ENCODE results near the gene KRT36.

KRT36 gene

DNA sequence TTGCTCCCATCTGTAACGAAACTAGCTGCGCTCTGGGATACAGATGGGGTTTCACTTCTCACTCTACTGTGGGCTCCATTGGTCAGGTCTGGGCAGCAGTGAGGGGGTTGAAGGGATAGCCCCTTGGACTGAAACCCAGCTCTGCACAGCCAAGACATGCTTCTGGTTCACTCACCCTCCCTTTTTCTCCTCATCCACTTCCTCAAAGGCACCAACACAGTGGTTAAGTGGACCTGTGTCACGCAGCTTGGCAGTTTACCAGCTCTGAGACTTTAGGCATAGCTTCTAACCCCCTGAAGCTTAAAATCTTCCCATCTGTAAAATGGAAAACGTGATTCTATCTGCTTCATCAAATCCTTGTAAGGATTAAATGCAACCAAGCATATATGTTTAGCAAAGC lies 37.4 kb downstream of the KRT36 start:
- WGBS (ENCODE audit: extremely low coverage, insufficient coverage, insufficient read length), result no CpG with 5 or more reads among the region's 4 CpGs
- Histone ChIP-seq H2BK5ac (ENCODE audit: low read depth, low read length, poor library complexity) (no peak overlapping the region), H2AK5ac (ENCODE audit: low read length) (no peak overlapping the region)

GRCh38 chr17:41451154-41451728 lies 38.5 kb downstream of the KRT36 start:
- Histone ChIP-seq H3K4me2 (ENCODE audit: low read length) (no peak overlapping the region), H3K4ac (ENCODE audit: low read depth, low read length) (no peak overlapping the region), H4K8ac (ENCODE audit: low read depth, low read length) (no peak overlapping the region), H3K14ac (ENCODE audit: low read length) (no peak overlapping the region), H4K91ac (ENCODE audit: low read depth, low read length) (no peak overlapping the region), H3K4me3 (ENCODE audit: low read depth, low read length) (no peak overlapping the region), H3K18ac (ENCODE audit: low read length) (no peak overlapping the region), H4K12ac (ENCODE audit: low read depth, low read length) (no peak overlapping the region), H3K27me3 (ENCODE audit: insufficient read depth, low read length) (no peaks in the 10 kb centered on the region), H3K4me1 (ENCODE audit: control insufficient read depth in 1 of 2, insufficient read depth in 2 of 2, low read length in 2 of 2) (no peaks in the 10 kb centered on the region), H3K36me3 (ENCODE audit: control insufficient read depth in 1 of 2, insufficient read depth in 2 of 2, low read length in 2 of 2) (no peaks in the 10 kb centered on the region), H3K9ac (ENCODE audit: low read length) (no peak overlapping the region), H2AFZ (ENCODE audit: insufficient read depth, low read length, poor library complexity) (no peak overlapping the region), H3K23ac (ENCODE audit: low read length) (no peak overlapping the region), H2BK120ac (ENCODE audit: insufficient read depth, low read length, poor library complexity) (no peak overlapping the region), H2AK5ac (ENCODE audit: low read length) (no peak overlapping the region), H3K79me2 (ENCODE audit: control insufficient read depth, insufficient read depth, low read length, poor library complexity) (no peaks in the 10 kb centered on the region), H3K9me3 (ENCODE audit: insufficient read depth, low read depth, low read length) (no peaks in the 10 kb centered on the region), H2BK12ac (ENCODE audit: low read length) (no peak overlapping the region), H3K79me1 (ENCODE audit: low read length) (no peaks in the 10 kb centered on the region), H2BK5ac (ENCODE audit: low read depth, low read length, poor library complexity) (no peak overlapping the region), H3K27ac (ENCODE audit: low read depth, low read length) (no peak overlapping the region)
- WGBS (ENCODE audit: extremely low coverage, insufficient coverage, insufficient read length), result 100% methylated on average over 1 of the region's 2 CpGs
- peak in 1 of 2 donors; percentile 28 for DNase-seq

More for the DNA sequence above, 37.4 kb downstream of the KRT36 start:
- Histone ChIP-seq H2BK12ac (ENCODE audit: low read length) (no peak overlapping the region), H3K79me2 (ENCODE audit: control insufficient read depth, insufficient read depth, low read length, poor library complexity) (no peaks in the 10 kb centered on the region), H2AFZ (ENCODE audit: insufficient read depth, low read length, poor library complexity) (no peak overlapping the region), H4K91ac (ENCODE audit: low read depth, low read length) (no peak overlapping the region), H3K27ac (ENCODE audit: low read depth, low read length) (no peak overlapping the region), H3K36me3 (ENCODE audit: control insufficient read depth in 1 of 2, insufficient read depth in 2 of 2, low read length in 2 of 2) (no peaks in the 10 kb centered on the region), H2BK120ac (ENCODE audit: insufficient read depth, low read length, poor library complexity) (no peak overlapping the region), H3K4ac (ENCODE audit: low read depth, low read length) (no peak overlapping the region), H3K27me3 (ENCODE audit: insufficient read depth, low read length) (no peaks in the 10 kb centered on the region), H3K23ac (ENCODE audit: low read length) (no peak overlapping the region), H3K4me2 (ENCODE audit: low read length) (no peak overlapping the region), H3K9me3 (ENCODE audit: insufficient read depth, low read depth, low read length) (no peaks in the 10 kb centered on the region), H3K4me1 (ENCODE audit: control insufficient read depth in 1 of 2, insufficient read depth in 2 of 2, low read length in 2 of 2) (no peaks in the 10 kb centered on the region), H3K14ac (ENCODE audit: low read length) (no peak overlapping the region), H3K9ac (ENCODE audit: low read length) (no peak overlapping the region), H4K12ac (ENCODE audit: low read depth, low read length) (no peak overlapping the region), H4K8ac (ENCODE audit: low read depth, low read length) (no peak overlapping the region), H3K4me3 (ENCODE audit: low read depth, low read length) (no peak overlapping the region), H3K79me1 (ENCODE audit: low read length) (no peaks in the 10 kb centered on the region), H3K18ac (ENCODE audit: low read length) (no peak overlapping the region)
- no peak for DNase-seq

GRCh38 chr17:41449008-41449407 lies 40.7 kb downstream of the KRT36 start:
- H3K36me3 ChIP-seq (ENCODE audit: control insufficient read depth in 1 of 2, insufficient read depth in 2 of 2, low read length in 2 of 2), result no peaks in the 10 kb centered on the region
- H2BK12ac ChIP-seq (ENCODE audit: low read length), result no peak overlapping the region
- no peaks in the 10 kb centered on the region for H3K4me1 ChIP-seq (ENCODE audit: control insufficient read depth in 1 of 2, insufficient read depth in 2 of 2, low read length in 2 of 2)
- H2AFZ ChIP-seq (ENCODE audit: insufficient read depth, low read length, poor library complexity), result no peak overlapping the region
- no peak overlapping the region for H3K9ac ChIP-seq (ENCODE audit: low read length)
- H3K4me3 ChIP-seq (ENCODE audit: low read depth, low read length), result no peak overlapping the region
- whole genome bisulfite sequencing (ENCODE audit: extremely low coverage, insufficient coverage, insufficient read length), result no CpG with 5 or more reads among the region's 6 CpGs
- no peak overlapping the region for H3K4ac ChIP-seq (ENCODE audit: low read depth, low read length)
- H4K91ac ChIP-seq (ENCODE audit: low read depth, low read length), result no peak overlapping the region
- H3K14ac ChIP-seq (ENCODE audit: low read length), result no peak overlapping the region
- H3K27me3 ChIP-seq (ENCODE audit: insufficient read depth, low read length), result no peaks in the 10 kb centered on the region
- H3K79me2 ChIP-seq (ENCODE audit: control insufficient read depth, insufficient read depth, low read length, poor library complexity), result no peaks in the 10 kb centered on the region
- H4K12ac ChIP-seq (ENCODE audit: low read depth, low read length), result no peak overlapping the region
- no peaks in the 10 kb centered on the region for H3K79me1 ChIP-seq (ENCODE audit: low read length)
- H3K9me3 ChIP-seq (ENCODE audit: insufficient read depth, low read depth, low read length), result peaks cover 2% of the 10 kb centered on the region
- H3K27ac ChIP-seq (ENCODE audit: low read depth, low read length), result no peak overlapping the region
- H3K4me2 ChIP-seq (ENCODE audit: low read length), result no peak overlapping the region
- no peak overlapping the region for H2BK5ac ChIP-seq (ENCODE audit: low read depth, low read length, poor library complexity)
- no peak overlapping the region for H3K18ac ChIP-seq (ENCODE audit: low read length)
- H4K8ac ChIP-seq (ENCODE audit: low read depth, low read length), result no peak overlapping the region
- no peak overlapping the region for H2AK5ac ChIP-seq (ENCODE audit: low read length)
- no peak for DNase-seq
- no peak overlapping the region for H2BK120ac ChIP-seq (ENCODE audit: insufficient read depth, low read length, poor library complexity)
- no peak overlapping the region for H3K23ac ChIP-seq (ENCODE audit: low read length)

- WGBS (ENCODE audit: extremely low coverage, insufficient coverage, insufficient read length), result no CpG with 5 or more reads among the region's 2 CpGs
- no peak overlapping the region for H3K4me3 ChIP-seq (ENCODE audit: low read depth, low read length)
- H4K8ac ChIP-seq (ENCODE audit: low read depth, low read length), result no peak overlapping the region
- no peak for DNase-seq
- no peak overlapping the region for H3K27ac ChIP-seq (ENCODE audit: low read depth, low read length)
- H3K23ac ChIP-seq (ENCODE audit: low read length), result no peak overlapping the region
- no peak overlapping the region for H3K4me2 ChIP-seq (ENCODE audit: low read length)
- H2BK12ac ChIP-seq (ENCODE audit: low read length), result no peak overlapping the region
- H3K9ac ChIP-seq (ENCODE audit: low read length), result no peak overlapping the region
- no peaks in the 10 kb centered on the region for H3K79me1 ChIP-seq (ENCODE audit: low read length)
- H2BK120ac ChIP-seq (ENCODE audit: insufficient read depth, low read length, poor library complexity), result no peak overlapping the region
- H3K18ac ChIP-seq (ENCODE audit: low read length), result no peak overlapping the region
- H3K36me3 ChIP-seq (ENCODE audit: control insufficient read depth in 1 of 2, insufficient read depth in 2 of 2, low read length in 2 of 2), result no peaks in the 10 kb centered on the region
- no peak overlapping the region for H2BK5ac ChIP-seq (ENCODE audit: low read depth, low read length, poor library complexity)
- peaks cover 2% of the 10 kb centered on the region for H3K9me3 ChIP-seq (ENCODE audit: insufficient read depth, low read depth, low read length)
- H2AFZ ChIP-seq (ENCODE audit: insufficient read depth, low read length, poor library complexity), result no peak overlapping the region
- H3K14ac ChIP-seq (ENCODE audit: low read length), result no peak overlapping the region
- H3K4ac ChIP-seq (ENCODE audit: low read depth, low read length), result no peak overlapping the region
- H2AK5ac ChIP-seq (ENCODE audit: low read length), result no peak overlapping the region
- no peak overlapping the region for H4K12ac ChIP-seq (ENCODE audit: low read depth, low read length)
- no peak overlapping the region for H4K91ac ChIP-seq (ENCODE audit: low read depth, low read length)
- H3K4me1 ChIP-seq (ENCODE audit: control insufficient read depth in 1 of 2, insufficient read depth in 2 of 2, low read length in 2 of 2), result no peaks in the 10 kb centered on the region
- no peaks in the 10 kb centered on the region for H3K79me2 ChIP-seq (ENCODE audit: control insufficient read depth, insufficient read depth, low read length, poor library complexity)
- no peaks in the 10 kb centered on the region for H3K27me3 ChIP-seq (ENCODE audit: insufficient read depth, low read length)
Measured at GRCh38 chr17:41448506-41448905, 41.2 kb downstream of the KRT36 start.
